GM18526 (cell line): ENCODE measurements around the gene BCR.

Experiments used
- POLR2A ChIP-seq: IDR thresholded peaks from 3 replicates; pipeline ENCODE4 v1.6.1; 2011; ENCODE audit not compliant: insufficient read length; ENCODE audit errors: extremely low read depth

The BCR gene

GRCh38 chr22:23161029-23161428, 19.3 kb upstream of the BCR start:
- no peak for TF ChIP-seq POLR2A

- TF ChIP-seq POLR2A, result no peak
Measured at GRCh38 chr22:23161574-23161973, 18.7 kb upstream of the BCR start.

- TF ChIP-seq POLR2A, result no peak
Measured at GRCh38 chr22:23163665-23164064, 16.6 kb upstream of the BCR start.

GRCh38 chr22:23164091-23164490, 16.2 kb upstream of the BCR start:
- no peak for TF ChIP-seq POLR2A

GRCh38 chr22:23166042-23166831, 14.1 kb upstream of the BCR start:
- TF ChIP-seq POLR2A, result no peak

- no peak for TF ChIP-seq POLR2A
Measured at GRCh38 chr22:23166841-23167616, 13.3 kb upstream of the BCR start.

GRCh38 chr22:23168391-23169042, 11.8 kb upstream of the BCR start:
- no peak for TF ChIP-seq POLR2A

GRCh38 chr22:23169043-23169406, 11.3 kb upstream of the BCR start:
- TF ChIP-seq POLR2A, result no peak

GRCh38 chr22:23175817-23176644, 4.3 kb upstream of the BCR start:
- TF ChIP-seq POLR2A, result no peak

- TF ChIP-seq POLR2A, result no peak
Measured at GRCh38 chr22:23176645-23177027, 3.7 kb upstream of the BCR start.

- TF ChIP-seq POLR2A, result no peak
Measured at GRCh38 chr22:23177197-23177596, 3.1 kb upstream of the BCR start.

GRCh38 chr22:23178512-23179254, 1.6 kb upstream of the BCR start:
- TF ChIP-seq POLR2A, result no peak

- no peak for TF ChIP-seq POLR2A
Measured at GRCh38 chr22:23179381-23180299, 669 bp upstream of the BCR start.

- no peak for TF ChIP-seq POLR2A
Measured at GRCh38 chr22:23180893-23181720, 798 bp downstream of the BCR start.
